NCI-H2171 (cell line): ENCODE data around the gene MARCOL.

Experiments
- DNase-seq: peaks from one replicate; lab custom pipeline; 2025; lab: John Stamatoyannopoulos, UW

MARCOL gene

GRCh38 chr5:148238418-148238794 is at the start of gene MARCOL:
MARCOL (plus strand) TSS chr5:148238525; CDS start chr5:148238598, 73 bp downstream.
- no peak for DNase-seq

GRCh38 chr5:148191010-148191409 is 47.3 kb upstream of the MARCOL start:
- DNase-seq, result no peak

GRCh38 chr5:148193202-148193601 is 45.1 kb upstream of the MARCOL start:
- DNase-seq, result no peak

GRCh38 chr5:148201151-148201550 is 37.2 kb upstream of the MARCOL start:
- DNase-seq, result no peak

GRCh38 chr5:148202531-148203203 is 35.7 kb upstream of the MARCOL start, which contains the start of gene SPINK6:
SPINK6 (plus strand) TSS chr5:148203042; CDS start chr5:148203097, 55 bp downstream.
- DNase-seq, result no peak

- no peak for DNase-seq
Measured at GRCh38 chr5:148205044-148205806, 33.1 kb upstream of the MARCOL start.

- DNase-seq, result no peak
Measured at GRCh38 chr5:148205865-148206264, 32.5 kb upstream of the MARCOL start.

GRCh38 chr5:148206620-148207019 is 31.7 kb upstream of the MARCOL start:
- no peak for DNase-seq

GRCh38 chr5:148208226-148208625 is 30.1 kb upstream of the MARCOL start:
- no peak for DNase-seq

- DNase-seq, result no peak
Measured at GRCh38 chr5:148209151-148209770, 29.1 kb upstream of the MARCOL start.

GRCh38 chr5:148214665-148215185 is 23.6 kb upstream of the MARCOL start:
- DNase-seq, result no peak

- DNase-seq, result no peak
Measured at GRCh38 chr5:148221508-148221907, 16.8 kb upstream of the MARCOL start.

- DNase-seq, result no peak
Measured at GRCh38 chr5:148224117-148224742, 14.1 kb upstream of the MARCOL start.

GRCh38 chr5:148228392-148228984 is 9.8 kb upstream of the MARCOL start:
- no peak for DNase-seq

GRCh38 chr5:148229840-148230239 is 8.5 kb upstream of the MARCOL start:
- DNase-seq, result no peak

GRCh38 chr5:148230240-148230639 is 8.1 kb upstream of the MARCOL start:
- no peak for DNase-seq

- no peak for DNase-seq
Measured at GRCh38 chr5:148237785-148238417, 424 bp upstream of the MARCOL start.

GRCh38 chr5:148248894-148249293 is 10.6 kb downstream of the MARCOL start:
- DNase-seq, result no peak

GRCh38 chr5:148255456-148255855 is 17.1 kb downstream of the MARCOL start:
- no peak for DNase-seq

GRCh38 chr5:148259288-148259687 is 21.0 kb downstream of the MARCOL start:
- DNase-seq, result no peak

GRCh38 chr5:148261221-148261620 is 22.9 kb downstream of the MARCOL start:
- no peak for DNase-seq
